Caco-2 (cell line): ENCODE data around the gene MPST. TPM values are rescaled to one million over a fixed set of nuclear protein-coding genes. Genes with fewer than 3 reads are reported as not detected.

ENCODE experiments used
- BruUV-seq: library from RNA; stranded (reverse); fragments of 400-500 nt; replicated peaks from 2 replicates; lab custom pipeline; 2021; lab: Mats Ljungman, UMichigan
- CTCF ChIA-PET: fragments of 300-600 bp; sonication (Branson Sonifier 250); formaldehyde crosslinking; loops from one replicate; lab custom pipeline; 2022; ENCODE audit warnings: antibody characterized with exemption; lab: Charles Lee
- POLR2A ChIA-PET: fragments of 300-600 bp; sonication (Branson Sonifier 250); formaldehyde crosslinking; loops from one replicate; lab custom pipeline; 2022; ENCODE audit warnings: antibody characterized with exemption; lab: Charles Lee
- DNase-seq, 2 experiments: peaks; one replicate each; pipeline versions ENCODE4 v3.0.0 to v3.0.0-alpha.2; 2020 to 2022
- H3K27me3 ChIP-seq: replicated peaks from 2 replicates; pipeline ENCODE4 v1.6.0; 2011; ENCODE audit warnings: low read length; ENCODE audit not compliant: control insufficient read depth, insufficient read depth
- H3K36me3 ChIP-seq: 2 replicates; pipeline ENCODE4 v1.5.1; 2011; ENCODE audit warnings: low read length; ENCODE audit not compliant: control insufficient read depth, insufficient read depth
- H3K4me1 ChIP-seq: fragments of 250-450 bp; sonication (Bioruptor Pico); 2 replicates; pipeline ENCODE4 v1.5.1; 2020; ENCODE audit warnings: mild to moderate bottlenecking
- H3K4me3 ChIP-seq: 2 replicates; pipeline ENCODE4 v1.5.1; 2011; ENCODE audit warnings: low read depth, mild to moderate bottlenecking, control low read depth, low read length
- H3K9me3 ChIP-seq: fragments of 250-450 bp; sonication (Bioruptor Pico); 2 replicates; pipeline ENCODE4 v1.5.1; 2020; ENCODE audit warnings: mild to moderate bottlenecking, moderate library complexity
- H3K27ac Mint-ChIP-seq: one replicate; pipeline ENCODE4 v1.8.0; 2022; ENCODE audit warnings: mixed read lengths; ENCODE audit not compliant: unreplicated experiment
- H3K27me3 Mint-ChIP-seq: one replicate; pipeline ENCODE4 v1.8.0; 2022; ENCODE audit warnings: mixed read lengths; ENCODE audit not compliant: insufficient read depth, unreplicated experiment
- H3K36me3 Mint-ChIP-seq: one replicate; pipeline ENCODE4 v1.8.0; 2022; ENCODE audit warnings: mild to moderate bottlenecking, mixed read lengths; ENCODE audit not compliant: insufficient read depth, unreplicated experiment
- H3K4me1 Mint-ChIP-seq: one replicate; pipeline ENCODE4 v1.8.0; 2022; ENCODE audit warnings: low read depth, mixed read lengths; ENCODE audit not compliant: unreplicated experiment
- H3K4me3 Mint-ChIP-seq: one replicate; pipeline ENCODE4 v1.8.0; 2022; ENCODE audit warnings: mild to moderate bottlenecking, moderate library complexity, mixed read lengths; ENCODE audit not compliant: unreplicated experiment
- H3K9me3 Mint-ChIP-seq: one replicate; pipeline ENCODE4 v1.8.0; 2022; ENCODE audit warnings: mixed read lengths; ENCODE audit not compliant: unreplicated experiment
- intact Hi-C: fragments of 100-400 bp; cut with micrococcal nuclease; formaldehyde crosslinking; loops from one replicate; pipeline ENCODE4 v1.10.0; 2022; ENCODE audit not compliant: unreplicated experiment
- total RNA-seq: library from RNA; stranded (reverse); gene quantifications from 2 replicates; pipeline ENCODE4 v1.2.3, GENCODE V29; 2022
- TF ChIP-seq, protein P1 (sequence below), 2 experiments: fragments of 200-600 bp in 1 of 2; IDR thresholded peaks; 1 replicate in 1 of 2; 2 replicates in 1 of 2; pipeline versions ENCODE4 v1.5.1 to v1.8.0; 2011 to 2022; ENCODE audit warnings: antibody characterized with exemption in 1 of 2, control low read depth in 1 of 2, inconsistent platforms in 1 of 2, low read depth in 1 of 2, low read length in 1 of 2, mild to moderate bottlenecking in 1 of 2, moderate library complexity in 1 of 2; ENCODE audit not compliant: insufficient read depth in 1 of 2, severe bottlenecking in 1 of 2, unreplicated experiment in 1 of 2

MPST gene
- total RNA-seq, 1 experiment from 2014 or later: 83.7 TPM

- Histone ChIP-seq H3K4me1 (peaks cover 6% of the 10 kb centered on the region; the same call in 1 of the 2 replicates), H3K36me3 (no peaks in the 10 kb centered on the region), H3K4me3 (no peak overlapping the region), H3K9me3 (no peaks in the 10 kb centered on the region), H3K27me3 (no peaks in the 10 kb centered on the region)
- Mint-ChIP-seq H3K4me3 (no peak overlapping the region), H3K9me3 (no peaks in the 10 kb centered on the region), H3K36me3 (no peaks in the 10 kb centered on the region), H3K4me1 (no peaks in the 10 kb centered on the region), H3K27ac (no peak overlapping the region), H3K27me3 (peaks cover 2% of the 10 kb centered on the region)
- no TSS peak for BruUV-seq
- POLR2A ChIA-PET: no interaction called here
- TF ChIP-seq, protein P1, sequence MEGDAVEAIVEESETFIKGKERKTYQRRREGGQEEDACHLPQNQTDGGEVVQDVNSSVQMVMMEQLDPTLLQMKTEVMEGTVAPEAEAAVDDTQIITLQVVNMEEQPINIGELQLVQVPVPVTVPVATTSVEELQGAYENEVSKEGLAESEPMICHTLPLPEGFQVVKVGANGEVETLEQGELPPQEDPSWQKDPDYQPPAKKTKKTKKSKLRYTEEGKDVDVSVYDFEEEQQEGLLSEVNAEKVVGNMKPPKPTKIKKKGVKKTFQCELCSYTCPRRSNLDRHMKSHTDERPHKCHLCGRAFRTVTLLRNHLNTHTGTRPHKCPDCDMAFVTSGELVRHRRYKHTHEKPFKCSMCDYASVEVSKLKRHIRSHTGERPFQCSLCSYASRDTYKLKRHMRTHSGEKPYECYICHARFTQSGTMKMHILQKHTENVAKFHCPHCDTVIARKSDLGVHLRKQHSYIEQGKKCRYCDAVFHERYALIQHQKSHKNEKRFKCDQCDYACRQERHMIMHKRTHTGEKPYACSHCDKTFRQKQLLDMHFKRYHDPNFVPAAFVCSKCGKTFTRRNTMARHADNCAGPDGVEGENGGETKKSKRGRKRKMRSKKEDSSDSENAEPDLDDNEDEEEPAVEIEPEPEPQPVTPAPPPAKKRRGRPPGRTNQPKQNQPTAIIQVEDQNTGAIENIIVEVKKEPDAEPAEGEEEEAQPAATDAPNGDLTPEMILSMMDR (IDR thresholded peaks at IDR 0.05; ENCODE audit: insufficient read depth in 1 of 2, low read depth in 1 of 2, low read length in 1 of 2, severe bottlenecking in 1 of 2, unreplicated experiment in 1 of 2): no peak
- intact Hi-C loops: no loop called here
- no peak for DNase-seq
- CTCF ChIA-PET: no interaction called here
Observed at GRCh38 chr22:37068859-37069258, 49.3 kb downstream of the MPST start.

- DNase-seq: no peak
- Mint-ChIP-seq H3K4me3 (no peak overlapping the region), H3K9me3 (no peaks in the 10 kb centered on the region), H3K27ac (no peak overlapping the region), H3K27me3 (peaks cover 2% of the 10 kb centered on the region), H3K4me1 (no peaks in the 10 kb centered on the region), H3K36me3 (no peaks in the 10 kb centered on the region)
- POLR2A ChIA-PET: no interaction called here
- CTCF ChIA-PET: no interaction called here
- H3K4me3 ChIP-seq: no peak overlapping the region
- no peaks in the 10 kb centered on the region for H3K36me3 ChIP-seq
- intact Hi-C loops: no loop called here
- BruUV-seq: no TSS peak
- TF ChIP-seq, protein P1 (IDR thresholded peaks at IDR 0.05; ENCODE audit: insufficient read depth in 1 of 2, low read depth in 1 of 2, low read length in 1 of 2, severe bottlenecking in 1 of 2, unreplicated experiment in 1 of 2): no peak
- no peaks in the 10 kb centered on the region for H3K27me3 ChIP-seq
- peaks cover 6% of the 10 kb centered on the region; the same call in 1 of the 2 replicates for H3K4me1 ChIP-seq
- no peaks in the 10 kb centered on the region for H3K9me3 ChIP-seq
Observed at GRCh38 chr22:37069319-37069718, 49.8 kb downstream of the MPST start.

DNA sequence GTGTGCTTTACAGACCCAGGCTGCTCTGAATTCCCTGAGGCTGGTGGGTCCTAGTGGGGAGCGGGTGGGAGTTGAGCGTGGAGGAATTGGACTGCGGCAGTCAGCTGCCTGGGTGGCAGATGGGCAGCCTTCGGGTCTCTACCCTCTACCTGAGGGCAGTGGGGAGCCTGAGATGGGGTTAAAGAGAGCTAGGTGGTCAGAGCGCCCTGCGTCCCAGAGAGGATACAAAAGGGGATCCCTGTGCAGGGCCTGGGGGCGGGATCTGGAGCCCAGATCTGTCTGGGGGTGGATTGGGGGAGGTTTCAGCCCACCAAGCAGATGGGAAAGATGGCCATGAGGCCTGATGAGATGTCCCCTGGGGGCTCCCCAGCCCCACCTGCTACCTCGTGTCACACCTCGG is 50.2 kb downstream of the MPST start:
- Histone ChIP-seq H3K4me1 (peaks cover 6% of the 10 kb centered on the region; the same call in 1 of the 2 replicates), H3K36me3 (no peaks in the 10 kb centered on the region), H3K27me3 (no peaks in the 10 kb centered on the region), H3K4me3 (no peak overlapping the region), H3K9me3 (no peaks in the 10 kb centered on the region)
- no TSS peak for BruUV-seq
- ChIA-PET CTCF (no interaction called here), POLR2A (no interaction called here)
- no peaks in the 10 kb centered on the region for H3K36me3 Mint-ChIP-seq
- H3K4me1 Mint-ChIP-seq: no peaks in the 10 kb centered on the region
- no peak overlapping the region for H3K27ac Mint-ChIP-seq
- no peak for DNase-seq
- TF ChIP-seq, protein P1 (IDR thresholded peaks at IDR 0.05; ENCODE audit: insufficient read depth in 1 of 2, low read depth in 1 of 2, low read length in 1 of 2, severe bottlenecking in 1 of 2, unreplicated experiment in 1 of 2): no peak
- peaks cover 2% of the 10 kb centered on the region for H3K27me3 Mint-ChIP-seq
- H3K9me3 Mint-ChIP-seq: no peaks in the 10 kb centered on the region
- H3K4me3 Mint-ChIP-seq: no peak overlapping the region
- intact Hi-C loops: loop anchor here (10.0 kb wide), 1 partner anchor 385 kb away; no protein-coding TSS in a partner anchor
